ENCODE measurements around the gene LGALS3BP. TPM values are rescaled to one million over a fixed set of nuclear protein-coding genes. Genes with fewer than 3 reads are reported as not detected.

The LGALS3BP gene
- total RNA-seq, 2 experiments from 2014 or later: 0.88 to 1.7 TPM

- no peaks in the 10 kb centered on the region for H4K20me1 ChIP-seq (ENCODE audit: insufficient read depth, low read length)
- no peak overlapping the region for H3K4me2 ChIP-seq (ENCODE audit: low read length)
- POLR2A ChIA-PET: no interaction called here
- no peaks in the 10 kb centered on the region for H3K9me3 ChIP-seq (ENCODE audit: low read length)
- no TSS peak for BruUV-seq (replicated peaks)
- DNase-seq (ENCODE audit: low spot score): no peak
- H3K4me3 ChIP-seq (ENCODE audit: low read depth, low read length, poor library complexity, severe bottlenecking): no peak overlapping the region
- H2AFZ ChIP-seq (ENCODE audit: low read length): no peak overlapping the region
- H3K79me2 ChIP-seq (ENCODE audit: insufficient read depth, low read depth, low read length): no peaks in the 10 kb centered on the region
- CTCF ChIA-PET (ENCODE audit: unreplicated experiment): no interaction called here
- intact Hi-C loops (cut with micrococcal nuclease; ENCODE audit: unreplicated experiment): no loop called here
- H3K4me1 ChIP-seq (ENCODE audit: insufficient read depth, low read length, poor library complexity, severe bottlenecking): peaks cover 16% of the 10 kb centered on the region
- no peaks in the 10 kb centered on the region for H3K36me3 ChIP-seq (ENCODE audit: insufficient read depth, low read length)
- no peak overlapping the region for H3K27ac ChIP-seq (ENCODE audit: low read depth, low read length, poor library complexity, severe bottlenecking)
- TF ChIP-seq EZH2phosphoT487 (IDR thresholded peaks at IDR 0.05; ENCODE audit: borderline replicate concordance, low read depth, low read length) (no peak), CTCF (conservative IDR thresholded peaks at IDR 0.05; ENCODE audit: low read length) (no peak)
- H3K9me2 ChIP-seq (ENCODE audit: insufficient read depth, low read length): no peaks in the 10 kb centered on the region
Observed at GRCh38 chr17:78962345-78962983, 17.3 kb downstream of the LGALS3BP start.

GRCh38 chr17:78961571-78961970 is 18.2 kb downstream of the LGALS3BP start:
- DNase-seq (ENCODE audit: low spot score): no peak
- Histone ChIP-seq H3K9me2 (ENCODE audit: insufficient read depth, low read length) (no peaks in the 10 kb centered on the region), H3K4me1 (ENCODE audit: insufficient read depth, low read length, poor library complexity, severe bottlenecking) (peaks cover 16% of the 10 kb centered on the region), H3K4me3 (ENCODE audit: low read depth, low read length, poor library complexity, severe bottlenecking) (no peak overlapping the region), H3K36me3 (ENCODE audit: insufficient read depth, low read length) (no peaks in the 10 kb centered on the region), H3K9me3 (ENCODE audit: low read length) (no peaks in the 10 kb centered on the region), H2AFZ (ENCODE audit: low read length) (no peak overlapping the region), H3K4me2 (ENCODE audit: low read length) (no peak overlapping the region), H3K79me2 (ENCODE audit: insufficient read depth, low read depth, low read length) (no peaks in the 10 kb centered on the region), H4K20me1 (ENCODE audit: insufficient read depth, low read length) (no peaks in the 10 kb centered on the region), H3K27ac (ENCODE audit: low read depth, low read length, poor library complexity, severe bottlenecking) (no peak overlapping the region)
- CTCF ChIA-PET (ENCODE audit: unreplicated experiment): no interaction called here
- intact Hi-C loops (cut with micrococcal nuclease; ENCODE audit: unreplicated experiment): no loop called here
- no TSS peak for BruUV-seq (replicated peaks)
- POLR2A ChIA-PET: interaction anchor here (0.9 kb wide), 1 partner anchor 11 kb away, joined by 5 read pairs; no protein-coding TSS in a partner anchor
- TF ChIP-seq EZH2phosphoT487 (IDR thresholded peaks at IDR 0.05; ENCODE audit: borderline replicate concordance, low read depth, low read length): no peak
- no peak for TF ChIP-seq CTCF (conservative IDR thresholded peaks at IDR 0.05; ENCODE audit: low read length)

- TF ChIP-seq CTCF (conservative IDR thresholded peaks at IDR 0.05; ENCODE audit: low read length) (no peak), EZH2phosphoT487 (IDR thresholded peaks at IDR 0.05; ENCODE audit: borderline replicate concordance, low read depth, low read length) (no peak)
Observed at GRCh38 chr17:78960928-78961327, 18.8 kb downstream of the LGALS3BP start.

More at GRCh38 chr17:78960928-78961327, 18.8 kb downstream of the LGALS3BP start:
- Histone ChIP-seq H3K4me1 (ENCODE audit: insufficient read depth, low read length, poor library complexity, severe bottlenecking) (peaks cover 14% of the 10 kb centered on the region), H3K36me3 (ENCODE audit: insufficient read depth, low read length) (no peaks in the 10 kb centered on the region), H3K9me2 (ENCODE audit: insufficient read depth, low read length) (no peaks in the 10 kb centered on the region), H3K79me2 (ENCODE audit: insufficient read depth, low read depth, low read length) (no peaks in the 10 kb centered on the region), H3K27ac (ENCODE audit: low read depth, low read length, poor library complexity, severe bottlenecking) (no peak overlapping the region), H2AFZ (ENCODE audit: low read length) (no peak overlapping the region), H4K20me1 (ENCODE audit: insufficient read depth, low read length) (no peaks in the 10 kb centered on the region), H3K4me3 (ENCODE audit: low read depth, low read length, poor library complexity, severe bottlenecking) (no peak overlapping the region), H3K9me3 (ENCODE audit: low read length) (no peaks in the 10 kb centered on the region), H3K4me2 (ENCODE audit: low read length) (no peak overlapping the region)
- CTCF ChIA-PET (ENCODE audit: unreplicated experiment): no interaction called here
- BruUV-seq (replicated peaks): no TSS peak
- DNase-seq (ENCODE audit: low spot score): no peak
- POLR2A ChIA-PET: interaction anchor here (0.9 kb wide), 1 partner anchor 11 kb away, joined by 5 read pairs; no protein-coding TSS in a partner anchor
- intact Hi-C loops (cut with micrococcal nuclease; ENCODE audit: unreplicated experiment): no loop called here

All from OCI-LY7 (cell line).